ENCODE data around the gene GABBR2. TPM values are rescaled to one million over a fixed set of nuclear protein-coding genes. Genes with fewer than 3 reads are reported as not detected.

Gene GABBR2
- polyA plus RNA-seq, 1 donor (not counting 4 experiments of a cell fraction or from before 2014, with no cell fraction given), result 0.01 TPM

DNA sequence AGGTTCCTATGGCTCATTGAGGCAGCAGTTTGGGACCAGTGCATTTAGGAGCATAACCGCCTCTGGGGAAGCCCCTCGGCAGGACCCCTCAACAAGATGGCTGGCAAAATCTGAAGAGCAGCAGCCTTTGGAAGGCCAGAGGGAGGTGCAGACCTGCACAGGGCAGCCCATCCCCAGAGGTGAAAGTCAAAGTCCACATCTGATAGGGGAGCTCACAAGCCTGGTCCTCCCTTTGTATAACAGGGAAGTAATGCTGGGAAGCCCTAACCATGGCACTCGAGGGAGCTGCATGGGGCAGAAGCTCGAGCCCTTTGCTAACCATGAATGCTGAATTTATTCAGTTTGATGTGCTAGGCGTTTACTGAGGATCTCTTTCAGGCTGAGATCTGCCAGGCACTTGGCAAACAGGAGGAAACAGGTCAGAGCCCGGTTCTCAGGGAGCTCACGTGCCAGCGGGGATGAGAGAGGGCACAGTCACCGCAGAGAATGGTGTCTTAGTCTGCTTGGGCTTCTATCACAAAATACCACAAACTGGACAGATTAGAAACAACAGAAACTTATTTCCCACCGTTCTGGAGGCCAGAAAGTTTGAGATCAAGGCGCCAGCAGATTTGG lies 114.1 kb downstream of the GABBR2 start:
- dilution Hi-C loops (cut with MboI; ENCODE audit: extremely low pct_ligation_motif_present, low sequenced_read_pairs), result no loop called here
- Histone ChIP-seq H3K9me3 (ENCODE audit: control insufficient read depth, low read depth, low read length) (no peaks in the 10 kb centered on the region), H3K79me2 (ENCODE audit: control insufficient read depth, insufficient read depth, low read length) (no peaks in the 10 kb centered on the region), H3K4me3 (ENCODE audit: control insufficient read depth in 2 of 3, extremely low read depth in 1 of 3, insufficient read depth in 2 of 3, low read depth in 1 of 3, low read length in 3 of 3) (no peak overlapping the region), H3K36me3 (ENCODE audit: control insufficient read depth in 2 of 2, extremely low read depth in 1 of 2, insufficient read depth in 2 of 2, low read length in 2 of 2) (no peaks in the 10 kb centered on the region), H4K20me1 (ENCODE audit: control insufficient read depth, extremely low read depth, insufficient read depth, low read length) (no peaks in the 10 kb centered on the region), H3K27ac (ENCODE audit: control insufficient read depth, insufficient read depth, low read length) (no peak overlapping the region), H2AFZ (ENCODE audit: control insufficient read depth, low read length) (no peak overlapping the region), H3K9me1 (ENCODE audit: control insufficient read depth, extremely low read depth, insufficient read depth, low read length) (no peaks in the 10 kb centered on the region), H3K4me1 (ENCODE audit: control insufficient read depth, extremely low read depth, insufficient read depth, low read length) (no peaks in the 10 kb centered on the region), H3K4me2 (ENCODE audit: control insufficient read depth, extremely low read depth, insufficient read depth, low read depth, low read length) (no peak overlapping the region), H3K27me3 (ENCODE audit: control insufficient read depth, extremely low read depth, insufficient read depth, low read length) (peaks cover 6% of the 10 kb centered on the region), H3K9ac (ENCODE audit: control insufficient read depth, extremely low read depth, insufficient read depth, low read length) (no peak overlapping the region)
- FAIRE-seq (no peak), DNase-seq (ENCODE audit: low read depth, low spot score) (no peak)
- no peak for TF ChIP-seq EZH2 (IDR thresholded peaks at IDR 0.05; ENCODE audit: low read length)
- TF ChIP-seq, protein P1, sequence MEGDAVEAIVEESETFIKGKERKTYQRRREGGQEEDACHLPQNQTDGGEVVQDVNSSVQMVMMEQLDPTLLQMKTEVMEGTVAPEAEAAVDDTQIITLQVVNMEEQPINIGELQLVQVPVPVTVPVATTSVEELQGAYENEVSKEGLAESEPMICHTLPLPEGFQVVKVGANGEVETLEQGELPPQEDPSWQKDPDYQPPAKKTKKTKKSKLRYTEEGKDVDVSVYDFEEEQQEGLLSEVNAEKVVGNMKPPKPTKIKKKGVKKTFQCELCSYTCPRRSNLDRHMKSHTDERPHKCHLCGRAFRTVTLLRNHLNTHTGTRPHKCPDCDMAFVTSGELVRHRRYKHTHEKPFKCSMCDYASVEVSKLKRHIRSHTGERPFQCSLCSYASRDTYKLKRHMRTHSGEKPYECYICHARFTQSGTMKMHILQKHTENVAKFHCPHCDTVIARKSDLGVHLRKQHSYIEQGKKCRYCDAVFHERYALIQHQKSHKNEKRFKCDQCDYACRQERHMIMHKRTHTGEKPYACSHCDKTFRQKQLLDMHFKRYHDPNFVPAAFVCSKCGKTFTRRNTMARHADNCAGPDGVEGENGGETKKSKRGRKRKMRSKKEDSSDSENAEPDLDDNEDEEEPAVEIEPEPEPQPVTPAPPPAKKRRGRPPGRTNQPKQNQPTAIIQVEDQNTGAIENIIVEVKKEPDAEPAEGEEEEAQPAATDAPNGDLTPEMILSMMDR (optimal IDR thresholded peaks at IDR 0.05 in 1 of 3, IDR thresholded peaks at IDR 0.05 in 1 of 3, conservative IDR thresholded peaks at IDR 0.05 in 1 of 3; ENCODE audit: extremely low read depth in 1 of 3, insufficient read depth in 2 of 3, low read length in 3 of 3), result no peak

DNA sequence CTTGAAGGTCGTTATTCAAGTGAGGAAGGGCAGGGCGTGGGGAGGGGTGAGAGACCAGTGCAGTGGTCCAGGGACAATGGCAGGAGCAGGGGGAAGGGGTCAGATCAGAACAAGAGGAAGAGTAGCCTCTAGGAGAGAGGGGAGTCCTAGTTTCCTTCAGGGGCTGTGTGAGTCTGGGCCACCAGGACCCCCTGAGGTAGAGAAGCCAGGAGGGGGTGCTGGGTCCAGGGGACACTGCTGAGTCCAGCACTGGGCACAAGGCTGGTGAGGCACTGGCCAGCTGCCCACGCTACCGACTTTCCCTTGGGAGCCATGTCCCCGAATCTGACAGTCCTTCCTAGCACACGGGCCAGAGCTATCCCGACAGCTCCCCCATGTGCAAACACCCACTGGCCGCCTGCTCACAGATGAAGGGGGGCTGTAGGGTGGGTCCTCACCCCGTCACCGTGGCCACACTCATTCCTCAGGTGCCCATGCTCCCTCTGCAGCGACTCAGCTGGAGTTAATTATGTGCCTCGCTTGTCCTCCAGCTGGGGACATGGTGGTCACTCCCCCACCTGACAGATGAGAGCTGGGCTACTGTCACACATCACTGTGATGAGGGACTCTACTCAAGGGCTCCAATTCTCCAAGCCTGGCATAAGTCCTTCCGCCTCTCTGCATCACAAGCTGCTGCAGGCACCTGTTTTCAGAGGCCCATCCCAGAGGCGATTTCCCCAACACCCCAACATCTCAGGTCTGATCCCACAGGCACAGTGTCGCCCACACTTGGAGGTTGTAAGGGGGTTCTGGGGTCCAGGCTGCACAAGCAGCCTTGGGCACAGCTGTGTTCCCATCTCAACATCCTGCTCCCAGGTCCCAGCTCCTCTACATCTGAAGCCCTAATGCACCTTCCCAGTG lies 115.1 kb downstream of the GABBR2 start:
- TF ChIP-seq, protein P1 (optimal IDR thresholded peaks at IDR 0.05 in 1 of 3, IDR thresholded peaks at IDR 0.05 in 1 of 3, conservative IDR thresholded peaks at IDR 0.05 in 1 of 3; ENCODE audit: extremely low read depth in 1 of 3, insufficient read depth in 2 of 3, low read length in 3 of 3), result no peak
- no peak for TF ChIP-seq EZH2 (IDR thresholded peaks at IDR 0.05; ENCODE audit: low read length)
- Histone ChIP-seq H3K4me1 (ENCODE audit: control insufficient read depth, extremely low read depth, insufficient read depth, low read length) (no peaks in the 10 kb centered on the region), H3K79me2 (ENCODE audit: control insufficient read depth, insufficient read depth, low read length) (no peaks in the 10 kb centered on the region), H4K20me1 (ENCODE audit: control insufficient read depth, extremely low read depth, insufficient read depth, low read length) (no peaks in the 10 kb centered on the region), H3K9me3 (ENCODE audit: control insufficient read depth, low read depth, low read length) (no peaks in the 10 kb centered on the region), H3K4me2 (ENCODE audit: control insufficient read depth, extremely low read depth, insufficient read depth, low read depth, low read length) (no peak overlapping the region), H3K4me3 (ENCODE audit: control insufficient read depth in 2 of 3, extremely low read depth in 1 of 3, insufficient read depth in 2 of 3, low read depth in 1 of 3, low read length in 3 of 3) (no peak overlapping the region), H3K27me3 (ENCODE audit: control insufficient read depth, extremely low read depth, insufficient read depth, low read length) (peaks cover 9% of the 10 kb centered on the region), H2AFZ (ENCODE audit: control insufficient read depth, low read length) (no peak overlapping the region), H3K27ac (ENCODE audit: control insufficient read depth, insufficient read depth, low read length) (no peak overlapping the region), H3K36me3 (ENCODE audit: control insufficient read depth in 2 of 2, extremely low read depth in 1 of 2, insufficient read depth in 2 of 2, low read length in 2 of 2) (no peaks in the 10 kb centered on the region), H3K9me1 (ENCODE audit: control insufficient read depth, extremely low read depth, insufficient read depth, low read length) (no peaks in the 10 kb centered on the region), H3K9ac (ENCODE audit: control insufficient read depth, extremely low read depth, insufficient read depth, low read length) (no peak overlapping the region)
- dilution Hi-C loops (cut with MboI; ENCODE audit: extremely low pct_ligation_motif_present, low sequenced_read_pairs), result no loop called here
- DNase-seq (ENCODE audit: low read depth, low spot score) (no peak), FAIRE-seq (no peak)
